Measurements from ENCODE around the gene LMX1B. TPM values are rescaled to one million over a fixed set of nuclear protein-coding genes. Genes with fewer than 3 reads are reported as not detected.

LMX1B gene
- total RNA-seq, 1 experiment from 2014 or later = 11.3 TPM

- CTCF ChIA-PET = no interaction called here
- intact Hi-C loops (cut with micrococcal nuclease) = no loop called here
Measured at GRCh38 chr9:126588491-126589168, 25.1 kb upstream of the LMX1B start.

More at GRCh38 chr9:126588491-126589168, 25.1 kb upstream of the LMX1B start:
- ChIA-PET RAD21 (ENCODE audit: low non-redundant PET in 1 of 2, low total read pairs in 2 of 2, uncharacterized antibody in 2 of 2, unreplicated experiment in 2 of 2) (no interaction called here), POLR2A (no interaction called here)
- Histone ChIP-seq H3K4me1 (ENCODE audit: control insufficient read depth in 1 of 2, insufficient read depth in 2 of 2, low read length in 2 of 2) (no peaks in the 10 kb centered on the region), H3K4me2 (ENCODE audit: low read length) (no peak overlapping the region), H4K20me1 (ENCODE audit: insufficient read depth) (no peaks in the 10 kb centered on the region), H3K9ac (ENCODE audit: low read length) (no peak overlapping the region), H3K27ac (ENCODE audit: low read depth, low read length) (no peak overlapping the region), H2AFZ (ENCODE audit: low read depth, low read length, poor library complexity, severe bottlenecking) (no peak overlapping the region), H3K79me2 (ENCODE audit: insufficient read depth, low read length) (no peaks in the 10 kb centered on the region), H3K27me3 (ENCODE audit: insufficient read depth, low read length) (no peaks in the 10 kb centered on the region), H3K9me2 (ENCODE audit: insufficient read depth) (no peaks in the 10 kb centered on the region), H3K4me3 (replicated peaks in 1 of 2; ENCODE audit: low read depth in 1 of 2, low read length in 2 of 2) (no peak overlapping the region), H3K9me3 (ENCODE audit: control insufficient read depth in 1 of 2, insufficient read depth in 1 of 2, low read depth in 1 of 2, low read length in 2 of 2) (no peaks in the 10 kb centered on the region), H3K36me3 (ENCODE audit: control insufficient read depth in 1 of 2, insufficient read depth in 2 of 2, low read length in 2 of 2) (no peaks in the 10 kb centered on the region)
- no peak for TF ChIP-seq EZH2 (IDR thresholded peaks at IDR 0.05)
- TF ChIP-seq REST (IDR thresholded peaks at IDR 0.05; ENCODE audit: low read depth) = no peak
- no peak for TF ChIP-seq FOSL1 (IDR thresholded peaks at IDR 0.05; ENCODE audit: low read depth)
- TF ChIP-seq SRF (IDR thresholded peaks at IDR 0.05; ENCODE audit: low read depth) = no peak
- no peak for TF ChIP-seq ZBTB33 (IDR thresholded peaks at IDR 0.05; ENCODE audit: extremely low read depth, insufficient replicate concordance, low read length)
- TF ChIP-seq RAD21 (IDR thresholded peaks at IDR 0.05; ENCODE audit: low read depth) = no peak
- TF ChIP-seq POLR2A (IDR thresholded peaks at IDR 0.05; ENCODE audit: borderline replicate concordance, extremely low read depth, insufficient read depth, insufficient read length) = no peak
- no peak for TF ChIP-seq POLR2AphosphoS5 (IDR thresholded peaks at IDR 0.05; ENCODE audit: low read depth, low read length)
- TF ChIP-seq MAX (IDR thresholded peaks at IDR 0.05) = no peak
- TF ChIP-seq CTCF (IDR thresholded peaks at IDR 0.05 in 2 of 3, conservative IDR thresholded peaks at IDR 0.05 in 1 of 3; ENCODE audit: borderline replicate concordance in 1 of 3, insufficient read depth in 1 of 3, low read depth in 2 of 3, low read length in 2 of 3) = no peak
- TF ChIP-seq JUND (IDR thresholded peaks at IDR 0.05) = no peak
- no peak for TF ChIP-seq ELF1 (IDR thresholded peaks at IDR 0.05; ENCODE audit: borderline replicate concordance, low read depth)
- no peak for TF ChIP-seq ZNF274 (IDR thresholded peaks at IDR 0.05; ENCODE audit: low read depth, low read length)
- DNase-seq (ENCODE audit: low read depth, low spot score) (no peak), ATAC-seq (no peak)
- no TSS peak for BruUV-seq (replicated peaks)

Measured in HCT116 (cell line).